NCI-H226 (cell line): Measurements from ENCODE around the gene NFIL3.
"Not testable (repeated sequence)": the region's sequence is repeated elsewhere in the genome, so short reads cannot be mapped to it uniquely, and the experiment has no call there.

Experiments
- DNase-seq: peaks from one replicate; pipeline ENCODE4 v3.0.0-alpha.2; 2015

The NFIL3 gene, protein sequence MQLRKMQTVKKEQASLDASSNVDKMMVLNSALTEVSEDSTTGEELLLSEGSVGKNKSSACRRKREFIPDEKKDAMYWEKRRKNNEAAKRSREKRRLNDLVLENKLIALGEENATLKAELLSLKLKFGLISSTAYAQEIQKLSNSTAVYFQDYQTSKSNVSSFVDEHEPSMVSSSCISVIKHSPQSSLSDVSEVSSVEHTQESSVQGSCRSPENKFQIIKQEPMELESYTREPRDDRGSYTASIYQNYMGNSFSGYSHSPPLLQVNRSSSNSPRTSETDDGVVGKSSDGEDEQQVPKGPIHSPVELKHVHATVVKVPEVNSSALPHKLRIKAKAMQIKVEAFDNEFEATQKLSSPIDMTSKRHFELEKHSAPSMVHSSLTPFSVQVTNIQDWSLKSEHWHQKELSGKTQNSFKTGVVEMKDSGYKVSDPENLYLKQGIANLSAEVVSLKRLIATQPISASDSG

DNA sequence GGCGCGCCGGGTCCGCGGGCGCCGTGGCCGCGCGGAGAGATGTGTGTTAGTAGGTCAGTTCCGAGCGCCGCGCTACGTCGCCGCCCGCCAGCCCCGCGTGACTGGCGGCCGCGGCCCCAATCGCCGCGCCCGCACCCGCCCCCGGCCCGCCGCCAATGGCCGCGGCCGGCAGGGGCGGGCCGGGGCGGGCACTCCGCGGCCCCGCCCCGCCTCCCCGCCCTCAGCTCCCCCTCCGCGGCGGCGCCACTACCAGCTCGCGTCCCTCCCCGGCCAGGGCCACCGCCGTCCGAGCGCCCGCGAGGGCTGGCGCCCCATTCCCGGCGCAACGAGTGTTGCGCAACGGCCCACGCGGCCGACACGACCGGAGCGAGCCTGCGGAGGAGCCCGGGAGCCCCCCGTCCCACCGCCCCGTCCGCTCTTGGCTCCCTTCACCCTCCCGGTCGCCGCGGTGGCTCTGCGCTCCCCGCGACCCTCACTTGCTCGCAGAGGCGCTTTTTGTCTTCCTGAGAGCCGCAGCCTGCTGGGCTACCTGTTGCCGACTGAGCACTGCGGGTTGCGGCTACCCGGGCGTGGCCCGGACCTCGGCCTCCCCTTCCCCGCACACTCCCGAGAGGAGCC lies at the start of gene NFIL3:
Gene NFIL3 (minus strand): TSS at position 48 of the 618 bp plus-strand sequence. CDS start 13,098 bp downstream, outside the sequence.
- peak; percentile 71 for DNase-seq

- not testable (repeated sequence) for DNase-seq
Observed at GRCh38 chr9:91471524-91471923, 47.9 kb upstream of the NFIL3 start.

DNA sequence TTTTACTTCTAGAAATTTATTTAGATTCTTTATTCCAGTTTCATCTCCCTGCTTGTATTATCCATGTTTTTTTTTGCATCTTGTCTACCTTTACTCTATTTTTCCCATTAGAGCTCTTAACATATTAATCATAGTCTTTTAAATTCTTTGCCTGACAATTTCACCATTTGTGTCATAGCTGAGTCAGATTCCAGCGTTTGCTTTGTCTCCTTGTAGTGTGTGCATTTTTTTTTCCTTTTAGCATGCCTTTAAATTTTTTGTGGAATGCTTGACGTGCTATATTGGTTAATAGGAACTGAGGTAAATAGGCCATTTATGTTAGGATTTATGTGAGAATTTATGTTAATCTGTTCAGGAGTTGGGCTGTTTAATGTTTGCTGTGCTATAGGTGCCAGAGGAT lies 41.8 kb upstream of the NFIL3 start:
- peak; percentile 43 for DNase-seq

DNA sequence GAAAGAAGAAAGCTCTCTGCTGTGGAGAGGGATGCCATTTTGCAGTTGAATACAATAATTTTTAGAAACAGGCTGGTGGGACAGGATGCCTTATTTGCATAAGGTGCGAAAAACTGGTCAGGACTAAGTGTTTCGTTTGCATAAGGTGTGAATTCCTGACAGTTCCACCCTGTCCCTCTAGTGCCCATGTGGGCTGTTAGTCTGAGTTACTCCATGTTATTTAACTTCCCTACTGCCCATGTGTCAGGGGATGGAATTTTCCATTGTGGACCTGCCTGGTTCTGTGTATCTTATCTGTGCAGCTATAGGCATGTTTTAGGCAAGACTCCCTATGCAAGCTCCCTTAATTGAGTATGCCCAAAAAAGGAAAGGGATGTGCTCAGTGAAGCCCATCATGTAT lies 35.3 kb upstream of the NFIL3 start:
- no peak for DNase-seq

DNA sequence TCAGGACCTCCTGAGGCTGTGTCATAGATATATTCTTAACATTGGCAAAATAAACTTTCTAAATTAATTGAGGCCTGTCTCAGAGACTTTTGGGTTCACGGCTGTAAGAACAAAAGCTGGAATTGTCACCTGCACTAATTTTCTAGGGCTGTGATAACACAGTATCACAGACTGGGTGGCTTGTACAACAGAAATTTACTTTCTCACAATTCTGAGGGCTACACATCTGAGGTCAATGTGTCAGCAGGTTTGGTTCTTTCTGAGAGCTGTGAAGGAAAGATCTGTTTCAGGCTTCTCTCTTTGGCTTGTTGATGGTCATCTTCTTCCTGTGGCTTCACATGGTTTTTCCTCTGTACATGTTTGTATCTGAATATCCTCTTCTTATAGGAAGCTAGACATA lies 29.2 kb upstream of the NFIL3 start:
- DNase-seq = no peak

DNA sequence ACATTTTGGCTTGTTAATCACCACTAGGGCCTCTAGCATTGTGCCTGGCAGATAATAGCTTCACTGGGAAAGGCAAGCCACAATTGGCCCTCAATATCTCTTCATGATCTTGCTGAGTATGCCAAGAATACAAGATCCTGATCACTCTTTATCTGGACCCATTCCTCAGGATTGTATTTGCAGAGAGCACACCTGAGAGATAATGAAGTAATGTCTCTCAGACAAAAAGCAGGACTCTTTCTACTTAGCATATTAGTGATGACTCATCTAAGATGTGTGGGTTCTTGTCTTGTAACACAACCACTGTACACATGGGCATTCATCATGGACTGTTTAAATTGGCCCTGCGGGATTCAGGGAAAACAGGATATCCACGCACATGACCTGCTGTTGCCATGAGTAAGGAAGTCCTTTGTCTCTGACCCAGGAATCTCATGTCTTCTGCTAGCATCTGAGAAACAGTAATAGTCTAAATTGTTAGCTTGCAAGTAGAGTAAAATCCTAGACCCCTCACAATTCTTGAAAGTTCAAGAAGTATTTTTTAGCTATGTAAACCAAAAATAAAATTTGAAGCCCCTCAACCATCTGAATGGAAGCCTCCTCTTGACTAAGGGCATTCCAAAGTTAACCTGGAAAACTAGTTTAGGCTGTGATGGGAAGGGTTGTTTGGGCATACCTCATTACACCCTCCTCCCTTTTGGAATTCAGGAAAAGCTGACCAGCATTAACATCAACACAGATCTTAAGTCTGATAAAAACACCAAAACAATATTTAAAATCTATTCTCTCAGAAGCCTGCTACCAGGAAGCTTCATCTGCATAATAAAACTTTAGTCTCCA lies 28.0 kb upstream of the NFIL3 start:
- no peak for DNase-seq

- no peak for DNase-seq
Observed at GRCh38 chr9:91445135-91445534, 21.5 kb upstream of the NFIL3 start.

- no peak for DNase-seq
Observed at GRCh38 chr9:91443994-91444392, 20.4 kb upstream of the NFIL3 start.

- no peak for DNase-seq
Observed at GRCh38 chr9:91443321-91443993, 19.8 kb upstream of the NFIL3 start.

DNA sequence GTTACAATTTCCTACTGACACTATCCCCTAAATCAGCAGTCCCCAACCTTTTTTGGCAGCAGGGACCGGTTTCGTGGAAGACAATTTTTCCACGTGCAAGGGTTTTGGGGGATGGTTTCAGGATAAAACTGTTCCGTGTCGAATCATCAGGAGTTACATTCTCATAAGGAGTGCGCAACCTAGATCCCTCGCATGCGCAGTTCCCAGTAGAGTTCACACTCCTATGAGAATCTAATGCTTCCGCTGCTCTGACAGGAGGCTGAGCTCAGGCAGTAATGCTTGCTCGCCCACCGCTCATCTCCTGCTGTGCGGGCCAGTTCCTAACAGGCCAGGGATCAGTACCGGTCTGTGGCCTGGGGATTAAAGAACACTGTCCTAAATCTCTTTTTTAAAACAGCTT lies 13.2 kb upstream of the NFIL3 start:
- DNase-seq = no peak

DNA sequence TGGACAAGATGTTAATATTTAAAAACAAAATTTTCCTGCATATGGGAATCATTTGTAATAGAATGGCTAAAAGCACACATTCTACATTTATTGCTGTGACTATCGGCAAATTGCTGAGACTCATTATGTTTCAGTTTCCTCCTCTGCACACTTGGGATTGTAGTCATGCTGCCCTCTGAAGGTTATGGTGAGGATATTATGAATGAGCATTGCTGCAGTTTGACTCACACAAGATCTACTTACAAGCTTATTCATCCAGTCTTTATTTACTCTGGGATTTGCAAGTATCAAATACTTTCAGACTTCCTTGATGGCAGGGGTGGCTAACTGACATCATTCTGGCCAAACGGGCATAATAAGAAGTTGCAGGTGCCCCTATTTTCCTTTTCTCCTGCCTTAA lies 9.5 kb upstream of the NFIL3 start:
- DNase-seq = peak; percentile 76

DNA sequence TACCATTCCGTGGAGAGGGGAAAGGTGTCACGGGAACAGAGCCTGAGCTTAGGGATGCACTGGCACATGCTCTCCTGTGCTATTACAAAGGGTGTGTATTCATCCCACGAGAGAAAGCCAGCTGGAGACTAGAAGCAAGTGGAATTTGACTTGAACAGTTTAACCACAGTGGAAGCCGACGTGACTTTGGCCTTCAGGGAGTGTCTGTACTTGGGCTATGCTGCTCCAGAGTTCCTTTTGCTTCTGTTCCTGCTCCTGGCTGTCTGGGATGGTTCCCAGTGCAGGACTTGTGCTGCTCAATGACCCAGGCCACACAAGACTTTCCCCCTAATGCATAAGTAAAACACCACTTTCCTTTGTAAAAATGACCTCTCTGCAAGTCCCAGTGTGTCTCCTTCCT lies 7.9 kb upstream of the NFIL3 start:
- no peak for DNase-seq

GRCh38 chr9:91429501-91429900 lies 5.9 kb upstream of the NFIL3 start:
- DNase-seq = no peak

DNA sequence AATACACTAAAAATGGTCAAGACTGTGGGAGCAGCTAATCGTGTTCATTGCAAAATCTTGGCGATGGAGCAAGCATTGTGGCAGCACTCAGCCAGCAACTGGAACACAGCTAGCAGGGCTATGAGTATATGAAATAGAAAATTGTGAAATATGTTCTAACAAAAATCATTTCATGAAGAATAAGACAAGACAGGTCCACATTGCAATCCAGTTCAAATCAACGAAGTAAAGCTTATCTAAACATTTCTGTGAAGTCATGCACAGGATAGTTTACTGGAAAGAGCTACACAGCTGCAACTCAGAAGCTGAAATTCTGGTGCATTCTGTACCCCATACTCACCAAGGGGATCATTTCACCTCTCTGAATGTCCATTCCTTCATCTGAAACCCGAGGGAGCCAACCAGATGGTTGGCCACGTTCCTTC lies 5.3 kb upstream of the NFIL3 start:
- no peak for DNase-seq

- no peak for DNase-seq
Observed at GRCh38 chr9:91428436-91428835, 4.8 kb upstream of the NFIL3 start.

- peak; percentile 53 for DNase-seq
Observed at GRCh38 chr9:91427873-91428272, 4.2 kb upstream of the NFIL3 start.

DNA sequence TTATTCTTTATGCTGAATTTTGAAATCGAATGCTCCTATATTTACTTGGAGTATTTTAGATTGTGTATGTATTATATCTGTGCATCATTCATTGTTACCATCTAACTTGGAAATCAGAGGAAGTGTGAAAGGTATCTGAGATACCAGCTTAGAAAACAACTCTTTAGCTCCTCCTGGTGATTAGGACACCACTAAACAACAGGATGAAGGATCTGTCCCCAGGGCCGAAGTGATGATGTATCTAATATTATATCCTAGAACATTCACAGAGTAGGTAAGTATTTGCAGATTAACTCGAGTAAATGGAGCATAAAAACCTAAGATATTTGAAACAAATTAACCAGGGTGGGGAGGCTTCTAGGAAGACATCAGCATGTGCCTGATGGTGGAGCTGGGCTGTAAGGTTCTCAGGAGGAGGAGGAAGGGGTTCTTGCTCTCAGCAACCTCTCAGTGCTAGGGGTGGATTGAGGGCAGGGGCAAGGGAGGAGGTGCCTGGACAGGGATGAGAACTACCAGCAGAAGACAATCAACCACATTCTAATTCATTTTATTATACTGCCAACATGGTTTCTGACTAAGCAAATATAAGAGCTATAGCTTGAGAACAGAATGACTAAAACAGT lies 2.6 kb upstream of the NFIL3 start:
- peak; percentile 38 for DNase-seq

DNA sequence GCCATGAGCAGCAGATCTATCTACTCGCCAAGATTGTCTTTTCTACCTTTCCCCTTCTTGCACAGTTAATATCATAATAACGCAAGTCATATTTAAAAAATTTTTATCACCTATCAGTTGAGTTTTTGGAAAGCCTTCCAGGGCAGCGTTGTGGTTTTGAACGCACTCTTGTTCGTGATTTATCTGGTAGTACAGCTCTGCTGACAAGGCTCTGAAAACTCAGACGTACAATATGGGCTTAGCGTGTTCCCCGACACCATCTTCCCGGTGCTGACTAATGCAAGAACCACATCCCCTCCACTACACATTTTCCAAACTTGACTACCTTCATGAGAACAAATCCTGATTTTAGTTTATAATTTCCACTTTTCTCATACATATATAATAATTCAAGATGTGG lies 1.6 kb upstream of the NFIL3 start:
- no peak for DNase-seq

GRCh38 chr9:91424403-91425176 lies 958 bp upstream of the NFIL3 start:
- peak; percentile 71 for DNase-seq

DNA sequence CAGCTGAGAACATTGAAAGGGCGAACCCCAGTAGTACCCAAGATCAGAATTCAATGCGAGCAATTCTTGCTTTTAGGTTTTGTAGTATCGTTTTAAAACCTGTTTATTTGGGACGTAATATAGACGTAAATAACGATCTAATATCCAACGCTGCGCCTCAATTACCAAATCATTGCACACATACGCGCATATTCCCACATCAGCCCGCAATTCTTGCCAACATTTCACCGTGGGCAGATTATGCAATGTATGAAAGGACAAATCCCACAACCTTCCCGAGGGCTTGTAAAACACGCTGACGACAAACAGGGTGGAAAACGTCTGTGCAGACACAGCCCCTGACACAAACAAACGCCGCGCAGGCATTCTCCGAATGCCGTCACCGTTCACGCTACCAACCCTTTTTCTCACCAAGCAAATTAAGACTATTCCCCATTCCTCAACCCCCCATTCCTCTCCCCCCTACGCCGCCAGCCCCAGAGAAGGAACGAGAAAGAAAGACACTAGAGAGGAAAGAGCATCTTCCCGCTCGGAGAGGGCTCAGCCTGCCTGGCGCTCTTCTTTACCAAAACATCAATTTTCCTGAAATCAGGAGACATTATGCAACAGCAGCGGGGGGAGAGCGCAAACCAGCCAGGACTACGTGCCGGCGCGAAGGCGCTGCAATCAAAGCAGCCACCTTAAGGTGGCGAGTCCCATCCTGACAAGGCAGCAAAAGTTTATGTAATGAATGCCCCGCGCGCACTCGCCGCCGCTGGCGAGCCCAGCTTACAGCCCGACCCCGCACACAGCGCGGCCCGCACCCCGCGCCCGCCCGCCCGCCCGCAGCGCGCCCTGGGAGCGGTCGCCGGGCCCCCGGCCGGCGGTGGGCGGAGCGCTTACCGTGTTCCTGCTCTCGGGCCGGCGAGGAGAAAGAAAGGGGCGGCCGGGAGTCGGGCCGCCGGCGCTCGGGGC lies 597 bp downstream of the NFIL3 start:
- DNase-seq = peak; percentile 50
